ENCODE measurements around the gene BLID.

BLID gene

GRCh38 chr11:122140500-122140899 lies 24.5 kb upstream of the BLID start:
- DNase-seq (ENCODE audit: low read depth, low spot score): no peak

- no peak for DNase-seq (ENCODE audit: low read depth, low spot score)
Measured at GRCh38 chr11:122139595-122139866, 23.5 kb upstream of the BLID start.

GRCh38 chr11:122138744-122139594 lies 23.0 kb upstream of the BLID start:
- no peak for DNase-seq (ENCODE audit: low read depth, low spot score)

GRCh38 chr11:122137078-122137793 lies 21.2 kb upstream of the BLID start:
- no peak for DNase-seq (ENCODE audit: low read depth, low spot score)

- DNase-seq (ENCODE audit: low read depth, low spot score): no peak
Measured at GRCh38 chr11:122131126-122131525, 15.1 kb upstream of the BLID start.

- DNase-seq (ENCODE audit: low read depth, low spot score): no peak
Measured at GRCh38 chr11:122128146-122128545, 12.1 kb upstream of the BLID start.

GRCh38 chr11:122127020-122127419 lies 11.0 kb upstream of the BLID start:
- no peak for DNase-seq (ENCODE audit: low read depth, low spot score)

- no peak for DNase-seq (ENCODE audit: low read depth, low spot score)
Measured at GRCh38 chr11:122126024-122126688, 10.1 kb upstream of the BLID start.

GRCh38 chr11:122123263-122123929 lies 7.4 kb upstream of the BLID start:
- DNase-seq (ENCODE audit: low read depth, low spot score): no peak

- DNase-seq (ENCODE audit: low read depth, low spot score): no peak
Measured at GRCh38 chr11:122122179-122122578, 6.2 kb upstream of the BLID start.

GRCh38 chr11:122120096-122120495 lies 4.1 kb upstream of the BLID start:
- DNase-seq (ENCODE audit: low read depth, low spot score): no peak

GRCh38 chr11:122116591-122116990 lies 576 bp upstream of the BLID start:
- no peak for DNase-seq (ENCODE audit: low read depth, low spot score)

GRCh38 chr11:122114976-122115375 lies 1.0 kb downstream of the BLID start:
- DNase-seq (ENCODE audit: low read depth, low spot score): no peak

GRCh38 chr11:122113836-122114825 lies 1.9 kb downstream of the BLID start:
- no peak for DNase-seq (ENCODE audit: low read depth, low spot score)

- DNase-seq (ENCODE audit: low read depth, low spot score): no peak
Measured at GRCh38 chr11:122112470-122113365, 3.3 kb downstream of the BLID start.

GRCh38 chr11:122109932-122110331 lies 6.1 kb downstream of the BLID start:
- no peak for DNase-seq (ENCODE audit: low read depth, low spot score)

- no peak for DNase-seq (ENCODE audit: low read depth, low spot score)
Measured at GRCh38 chr11:122108828-122109227, 7.2 kb downstream of the BLID start.

- no peak for DNase-seq (ENCODE audit: low read depth, low spot score)
Measured at GRCh38 chr11:122108192-122108799, 7.7 kb downstream of the BLID start.

- DNase-seq (ENCODE audit: low read depth, low spot score): no peak
Measured at GRCh38 chr11:122107566-122107965, 8.4 kb downstream of the BLID start.
